Panc1 (cell line): ENCODE data around the gene STON1. TPM values are rescaled to one million over a fixed set of nuclear protein-coding genes. Genes with fewer than 3 reads are reported as not detected.

Source experiments
- ATAC-seq: fragments of 200-7000 bp; cut with Tn5 transposase; 2 replicates; pipeline ENCODE4 v1.9.1; 2020; ENCODE audit warnings: mild to moderate bottlenecking, moderate library complexity
- Bru-seq: library from RNA; stranded (reverse); fragments of 400-500 nt; gene quantifications from one replicate; lab custom pipeline; 2021; lab: Mats Ljungman, UMichigan
- BruChase-seq, 2 experiments: library from RNA; stranded (reverse); fragments of 400-500 nt; gene quantifications; one replicate each; lab custom pipeline; 2021; lab: Mats Ljungman, UMichigan
- BruUV-seq: library from RNA; stranded (reverse); fragments of 400-500 nt; replicated peaks from 2 replicates; lab custom pipeline; 2021; lab: Mats Ljungman, UMichigan
- CTCF ChIA-PET: fragments of 300-600 bp; sonication (Branson Sonifier 250); formaldehyde crosslinking; loops from one replicate; lab custom pipeline; 2022; ENCODE audit warnings: antibody characterized with exemption; lab: Charles Lee
- POLR2A ChIA-PET: fragments of 300-600 bp; sonication (Branson Sonifier 250); formaldehyde crosslinking; loops from one replicate; lab custom pipeline; 2022; ENCODE audit warnings: antibody characterized with exemption; lab: Charles Lee
- DNase-seq: peaks from one replicate; pipeline ENCODE4 v3.0.0-alpha.2; 2010; ENCODE audit warnings: low read depth, low spot score
- H3K27ac ChIP-seq: 2 replicates; pipeline ENCODE4 v1.5.1; 2011; ENCODE audit warnings: mild to moderate bottlenecking, low read length, inconsistent platforms
- H3K27me3 ChIP-seq: fragments of 200-500 bp; sonication (Bioruptor generic); 2 replicates; pipeline ENCODE4 v1.6.0; 2014; ENCODE audit warnings: low read length, inconsistent platforms; ENCODE audit not compliant: control insufficient read depth, insufficient read depth
- H3K36me3 ChIP-seq: fragments of 200-500 bp; sonication (Bioruptor generic); 2 replicates; pipeline ENCODE4 v1.5.1; 2014; ENCODE audit warnings: inconsistent platforms, mild to moderate bottlenecking, low read length, moderate library complexity; ENCODE audit not compliant: control insufficient read depth, insufficient read depth
- H3K4me1 ChIP-seq: 2 replicates; pipeline ENCODE4 v1.5.1; 2011; ENCODE audit warnings: inconsistent platforms, mild to moderate bottlenecking, low read length, moderate library complexity; ENCODE audit not compliant: control insufficient read depth, insufficient read depth
- H3K4me3 ChIP-seq, 2 experiments: 2 replicates each; pipeline ENCODE4 v1.5.1; 2011 to 2012; ENCODE audit warnings: low read depth in 2 of 2, low read length in 2 of 2, mild to moderate bottlenecking in 2 of 2, inconsistent platforms in 1 of 2, moderate library complexity in 1 of 2
- H3K9me3 ChIP-seq: fragments of 200-500 bp; sonication (Bioruptor generic); 2 replicates; pipeline ENCODE4 v1.5.1; 2014; ENCODE audit warnings: low read depth, mild to moderate bottlenecking, inconsistent platforms, low read length, moderate library complexity; ENCODE audit not compliant: control insufficient read depth, insufficient read depth
- CTCF ChIP-seq: fragments of 450-650 bp; IDR thresholded peaks from 2 replicates; pipeline ENCODE4 v1.5.1; 2017; ENCODE audit warnings: mild to moderate bottlenecking
- POLR2AphosphoS5 ChIP-seq: IDR thresholded peaks from 2 replicates; pipeline ENCODE4 v1.6.1; 2012; ENCODE audit warnings: mild to moderate bottlenecking, low read depth, low read length, moderate library complexity
- REST ChIP-seq, 2 experiments: IDR thresholded peaks; 2 replicates each; pipeline ENCODE4 v1.6.1; 2011 to 2012; ENCODE audit warnings: low read depth in 2 of 2, control low read depth in 1 of 2, low read length in 1 of 2, mild to moderate bottlenecking in 1 of 2, moderate library complexity in 1 of 2; ENCODE audit not compliant: insufficient read depth in 1 of 2
- SIN3A ChIP-seq: IDR thresholded peaks from 2 replicates; pipeline ENCODE4 v1.6.1; 2012; ENCODE audit warnings: low read depth, mild to moderate bottlenecking, low read length, moderate library complexity, borderline replicate concordance; ENCODE audit not compliant: insufficient read depth
- TCF7L2 ChIP-seq: IDR thresholded peaks from 2 replicates; pipeline ENCODE4 v1.6.1; 2011; ENCODE audit warnings: mild to moderate bottlenecking, low read depth, low read length, inconsistent platforms
- in situ Hi-C: cut with HindIII; loops from 2 replicates; pipeline ENCODE4 v1.10.0; 2016; ENCODE audit warnings: low sequenced_read_pairs, low pct_unique_long_range_greater_than_20kb
- intact Hi-C: fragments of 100-400 bp; cut with micrococcal nuclease; formaldehyde crosslinking; loops from one replicate; pipeline ENCODE4 v1.10.0; 2022; ENCODE audit not compliant: unreplicated experiment
- long read RNA-seq: library from polyadenylated mRNA; unstranded; transcript quantifications from one replicate; pipeline ENCODE4 v2.0.0, GENCODE V29; 2021; ENCODE audit not compliant: unreplicated experiment
- polyA plus RNA-seq: library from polyadenylated mRNA; unstranded; fragments of >200 nt; gene quantifications from one replicate; pipeline ENCODE4 v1.2.1, GENCODE V29; 2012; ENCODE audit warnings: missing spikeins; ENCODE audit not compliant: insufficient read length
- total RNA-seq: library from RNA; stranded (reverse); gene quantifications from one replicate; pipeline ENCODE4 v1.2.1, GENCODE V29; 2021; ENCODE audit not compliant: unreplicated experiment

Gene STON1
- total RNA-seq (0.92 TPM), Bru-seq, nascent RNA (percentile 39 among the genes with signal in this experiment), BruChase-seq, experiment 1, labeled RNA remaining after a 2-hour chase (percentile 47 among the genes with signal in this experiment), BruChase-seq, experiment 2, labeled RNA remaining after a 6-hour chase (percentile 50 among the genes with signal in this experiment)
- polyA plus RNA-seq = 0.84 TPM
- long read RNA-seq, partial matches to known transcripts = 0 of 1 reads
- long read RNA-seq, other reads (novel, unspliced or antisense) = 1 of 1 reads

GRCh38 chr2:48530033-48530811, at the start of gene STON1:
STON1 (plus strand) TSS chr2:48530154; CDS start chr2:48580634, 50,480 bp downstream.
- ChIA-PET CTCF (interaction anchor here (0.7 kb wide), 2 partner anchors 13 to 163 kb away, joined by 5 read pairs; no protein-coding TSS in a partner anchor), POLR2A (no interaction called here)
- Histone ChIP-seq H3K4me3 (peak within 1 kb of the TSS; percentile 48 to 59), H3K4me1 (peaks cover 9% of the 10 kb centered on the region), H3K36me3 (no peaks in the 10 kb centered on the region), H3K27me3 (no peaks in the 10 kb centered on the region), H3K9me3 (no peaks in the 10 kb centered on the region), H3K27ac (no peak within 1 kb of the TSS)
- DNase-seq (no peak), ATAC-seq (peak; percentile 63)
- BruUV-seq = no TSS peak
- intact Hi-C loops = no loop called here
- TF ChIP-seq POLR2AphosphoS5 (no peak), CTCF (no peak), SIN3A (no peak), TCF7L2 (no peak), REST (IDR thresholded peaks at IDR 0.05; ENCODE audit: insufficient read depth in 1 of 2, low read depth in 2 of 2, low read length in 1 of 2) (no peak)
- in situ Hi-C loops = no loop called here

- ATAC-seq = no peak
- BruUV-seq = no TSS peak
- in situ Hi-C loops = no loop called here
- intact Hi-C loops = no loop called here
- no peak for TF ChIP-seq SIN3A
- TF ChIP-seq REST (IDR thresholded peaks at IDR 0.05; ENCODE audit: insufficient read depth in 1 of 2, low read depth in 2 of 2, low read length in 1 of 2) = no peak
- TF ChIP-seq TCF7L2 = no peak
- TF ChIP-seq CTCF = no peak
- TF ChIP-seq POLR2AphosphoS5 = no peak
- ChIA-PET POLR2A (no interaction called here), CTCF (no interaction called here)
- DNase-seq = no peak
- Histone ChIP-seq H3K27ac (no peak overlapping the region), H3K4me1 (no peaks in the 10 kb centered on the region), H3K36me3 (no peaks in the 10 kb centered on the region), H3K27me3 (no peaks in the 10 kb centered on the region), H3K4me3 (no peak overlapping the region), H3K9me3 (no peaks in the 10 kb centered on the region)
Observed at GRCh38 chr2:48480526-48480925, 49.4 kb upstream of the STON1 start.
